Activated T-helper 1 cell treated with Interleukin-2 at 50 U/mL for 16 hours (primary cell): ENCODE data around the gene ZNF436.

Experiments
- DNase-seq: peaks from one replicate; pipeline ENCODE4 v3.0.0-alpha.2; 2020; ENCODE audit warnings: low read depth

Gene ZNF436

GRCh38 chr1:23369335-23370013, at the start of gene ZNF436:
Gene ZNF436, minus strand, starts transcription at chr1:23369836. Its CDS starts 1,831 bp downstream, at chr1:23368005.
- no peak for DNase-seq

- DNase-seq = no peak
Measured at GRCh38 chr1:23419180-23419579, 49.5 kb upstream of the ZNF436 start.

GRCh38 chr1:23417570-23417969, 47.9 kb upstream of the ZNF436 start:
- DNase-seq = no peak

GRCh38 chr1:23416964-23417363, 47.3 kb upstream of the ZNF436 start:
- no peak for DNase-seq

- no peak for DNase-seq
Measured at GRCh38 chr1:23408797-23409290, 39.2 kb upstream of the ZNF436 start.

GRCh38 chr1:23407016-23407630, 37.5 kb upstream of the ZNF436 start:
- DNase-seq = no peak

GRCh38 chr1:23405946-23406345, 36.3 kb upstream of the ZNF436 start:
- no peak for DNase-seq

- DNase-seq = peak; percentile 72
Measured at GRCh38 chr1:23403735-23404486, 34.3 kb upstream of the ZNF436 start.

GRCh38 chr1:23403355-23403734, 33.7 kb upstream of the ZNF436 start:
- DNase-seq = no peak

- no peak for DNase-seq
Measured at GRCh38 chr1:23403038-23403336, 33.4 kb upstream of the ZNF436 start.

- DNase-seq = no peak
Measured at GRCh38 chr1:23402286-23403037, 32.8 kb upstream of the ZNF436 start.

GRCh38 chr1:23401313-23401712, 31.7 kb upstream of the ZNF436 start:
- no peak for DNase-seq

- DNase-seq = no peak
Measured at GRCh38 chr1:23400324-23401114, 30.9 kb upstream of the ZNF436 start.

GRCh38 chr1:23399229-23399628, 29.6 kb upstream of the ZNF436 start:
- DNase-seq = no peak

- no peak for DNase-seq
Measured at GRCh38 chr1:23397908-23398307, 28.3 kb upstream of the ZNF436 start.

- no peak for DNase-seq
Measured at GRCh38 chr1:23396380-23396779, 26.7 kb upstream of the ZNF436 start.

- DNase-seq = no peak
Measured at GRCh38 chr1:23395849-23396248, 26.2 kb upstream of the ZNF436 start.

GRCh38 chr1:23395154-23395724, 25.6 kb upstream of the ZNF436 start:
- no peak for DNase-seq

- no peak for DNase-seq
Measured at GRCh38 chr1:23394684-23395083, 25.0 kb upstream of the ZNF436 start.

GRCh38 chr1:23394181-23394580, 24.5 kb upstream of the ZNF436 start:
- no peak for DNase-seq

- DNase-seq = no peak
Measured at GRCh38 chr1:23393706-23394105, 24.1 kb upstream of the ZNF436 start.
